VCaP (cell line): ENCODE results near the gene TNS4.

Experiments used
- H3K27ac ChIP-seq: fragments of 450-650 bp; 2 replicates; pipeline ENCODE4 v1.5.1; 2017
- TF ChIP-seq, protein P1 (sequence below): fragments of 450-650 bp; conservative IDR thresholded peaks from 2 replicates; pipeline ENCODE4 v1.5.1; 2017; ENCODE audit warnings: mild to moderate bottlenecking, moderate library complexity

TNS4 gene

DNA sequence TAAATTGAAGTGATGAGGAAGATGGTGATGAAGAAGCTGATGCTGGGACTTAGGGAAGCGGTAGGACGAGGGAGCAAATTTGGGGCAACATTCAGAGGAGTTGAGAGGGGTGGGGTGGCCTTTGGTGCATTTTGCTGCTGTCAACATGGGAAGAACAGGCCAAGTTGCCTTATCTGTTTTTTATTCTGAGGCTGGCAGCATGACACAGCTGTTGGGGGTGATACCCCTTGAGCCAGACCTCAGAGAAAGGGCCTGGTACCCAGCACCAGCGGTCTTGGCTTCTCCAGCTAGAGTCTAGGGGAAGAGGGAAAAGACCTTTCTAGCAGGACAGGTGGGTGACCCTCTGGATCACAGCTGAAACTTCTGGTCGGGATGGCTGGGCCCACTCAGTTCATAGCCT lies 53.6 kb downstream of the TNS4 start:
- H3K27ac ChIP-seq = no peak overlapping the region
- TF ChIP-seq, protein P1, sequence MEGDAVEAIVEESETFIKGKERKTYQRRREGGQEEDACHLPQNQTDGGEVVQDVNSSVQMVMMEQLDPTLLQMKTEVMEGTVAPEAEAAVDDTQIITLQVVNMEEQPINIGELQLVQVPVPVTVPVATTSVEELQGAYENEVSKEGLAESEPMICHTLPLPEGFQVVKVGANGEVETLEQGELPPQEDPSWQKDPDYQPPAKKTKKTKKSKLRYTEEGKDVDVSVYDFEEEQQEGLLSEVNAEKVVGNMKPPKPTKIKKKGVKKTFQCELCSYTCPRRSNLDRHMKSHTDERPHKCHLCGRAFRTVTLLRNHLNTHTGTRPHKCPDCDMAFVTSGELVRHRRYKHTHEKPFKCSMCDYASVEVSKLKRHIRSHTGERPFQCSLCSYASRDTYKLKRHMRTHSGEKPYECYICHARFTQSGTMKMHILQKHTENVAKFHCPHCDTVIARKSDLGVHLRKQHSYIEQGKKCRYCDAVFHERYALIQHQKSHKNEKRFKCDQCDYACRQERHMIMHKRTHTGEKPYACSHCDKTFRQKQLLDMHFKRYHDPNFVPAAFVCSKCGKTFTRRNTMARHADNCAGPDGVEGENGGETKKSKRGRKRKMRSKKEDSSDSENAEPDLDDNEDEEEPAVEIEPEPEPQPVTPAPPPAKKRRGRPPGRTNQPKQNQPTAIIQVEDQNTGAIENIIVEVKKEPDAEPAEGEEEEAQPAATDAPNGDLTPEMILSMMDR = no peak

DNA sequence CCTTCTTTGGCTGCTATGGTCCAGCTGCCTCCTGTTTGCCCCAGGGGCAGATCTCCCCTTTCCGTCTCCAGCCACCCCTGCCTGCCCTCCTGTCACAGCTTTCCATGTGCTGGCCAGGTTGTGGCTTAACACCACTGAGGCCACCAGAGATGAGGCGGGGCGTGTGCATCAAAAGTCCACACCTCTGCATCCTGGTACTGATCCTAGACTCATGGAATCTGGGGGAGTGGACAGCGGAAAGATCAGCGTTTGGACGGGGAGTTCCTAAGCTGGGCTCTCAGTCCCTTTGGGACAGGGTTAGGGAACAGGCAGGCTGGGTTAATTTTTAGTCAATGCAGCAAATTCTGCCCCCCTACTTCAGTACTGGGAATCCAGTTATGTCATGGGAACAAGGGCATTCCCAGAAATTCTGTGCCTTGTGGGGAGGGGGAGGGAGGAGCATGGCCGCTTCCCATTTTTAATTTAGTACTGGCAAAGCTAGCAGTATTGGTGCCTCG lies 54.2 kb downstream of the TNS4 start:
- TF ChIP-seq, protein P1 = no peak
- no peak overlapping the region for H3K27ac ChIP-seq

DNA sequence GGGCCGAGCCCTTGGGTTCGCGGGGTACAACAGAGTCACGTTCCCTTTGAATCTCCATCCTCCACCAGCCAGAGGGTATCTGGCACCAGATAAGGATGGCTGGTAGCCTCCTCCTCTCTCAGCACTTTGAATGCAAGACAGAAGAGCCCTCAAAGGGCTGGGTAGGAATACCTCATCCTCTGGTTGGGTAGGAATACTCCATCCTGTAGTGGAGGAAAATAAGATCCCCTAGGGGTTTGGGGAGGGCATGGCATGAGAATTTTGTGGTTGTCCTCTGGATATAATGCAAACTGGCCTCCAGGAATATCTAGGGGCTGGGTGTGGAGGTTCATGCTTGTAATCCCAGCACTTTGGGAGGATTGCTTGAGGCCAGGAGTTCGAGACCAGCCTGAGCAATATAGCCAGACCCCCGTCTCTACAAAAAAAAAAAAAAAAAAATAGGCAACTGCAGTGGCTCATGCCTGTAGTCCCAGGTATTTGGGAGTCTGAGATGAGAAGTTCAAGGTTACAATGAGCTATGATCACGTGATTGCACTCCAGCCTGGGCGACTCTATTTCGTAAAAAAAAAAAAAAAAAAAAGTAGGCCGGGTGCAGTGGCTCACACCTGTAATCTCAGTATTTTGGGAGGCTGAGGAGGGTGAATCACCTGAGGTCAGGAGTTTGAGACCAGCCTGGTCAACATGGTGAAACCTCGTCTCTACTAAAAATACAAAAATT lies 55.5 kb downstream of the TNS4 start:
- TF ChIP-seq, protein P1 = no peak
- no peak overlapping the region for H3K27ac ChIP-seq

DNA sequence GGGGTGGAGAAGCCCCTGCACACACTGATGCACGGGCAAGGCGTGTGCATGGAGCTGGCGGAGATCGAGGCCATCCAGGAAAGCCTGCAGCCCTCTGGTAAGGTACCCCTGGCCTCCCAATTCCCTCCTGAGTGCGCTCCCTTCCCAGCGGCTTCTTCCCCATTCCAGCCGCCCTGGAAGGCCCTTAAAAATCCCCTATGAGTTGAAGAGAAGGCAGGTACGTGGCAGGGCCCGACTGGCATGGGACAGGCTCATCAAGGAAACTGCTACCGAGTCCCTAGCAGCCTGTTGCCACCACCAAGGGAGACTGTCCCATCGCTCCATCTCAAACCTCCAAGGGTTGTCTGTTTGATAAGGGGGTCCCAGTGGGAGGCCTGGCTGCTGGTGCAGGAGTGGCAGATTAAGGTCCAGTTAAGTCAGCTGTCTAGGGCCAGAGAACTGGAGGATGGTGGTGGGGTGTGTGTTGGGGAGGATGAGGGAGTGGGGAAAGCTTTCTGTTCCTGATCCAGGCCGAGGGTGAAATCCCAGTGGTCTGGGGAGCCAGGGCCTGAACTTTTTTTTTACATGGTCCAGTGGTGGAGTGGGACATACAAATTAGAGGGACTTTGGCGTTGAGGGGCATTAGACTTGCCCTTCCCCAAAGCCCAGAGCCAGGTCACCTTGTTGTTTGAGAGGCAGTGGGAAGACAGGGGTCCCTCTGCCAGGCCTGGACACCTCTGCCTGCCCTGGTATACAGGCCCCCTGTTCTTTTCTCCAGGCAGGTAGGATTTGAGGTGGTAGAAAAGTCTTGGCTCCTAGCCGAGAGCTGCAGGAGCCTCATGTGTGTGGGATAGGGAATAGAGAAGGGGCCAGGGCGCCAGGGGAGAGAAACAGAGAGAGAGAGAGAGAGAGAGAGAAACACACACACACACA lies 57.2 kb downstream of the TNS4 start:
- TF ChIP-seq, protein P1 = peak; percentile 41
- H3K27ac ChIP-seq = peak overlapping the region; percentile 64; the same call in 1 of the 2 replicates

GRCh38 chr17:40443196-40443987 lies 58.0 kb downstream of the TNS4 start, which contains the start of gene IGFBP4:
TSS of gene IGFBP4 (plus strand) at chr17:40443450. CDS start at chr17:40443736, 286 bp downstream.
- peak within 1 kb of the TSS; percentile 64; the same call in 1 of the 2 replicates for H3K27ac ChIP-seq
- TF ChIP-seq, protein P1 = peak; percentile 80

DNA sequence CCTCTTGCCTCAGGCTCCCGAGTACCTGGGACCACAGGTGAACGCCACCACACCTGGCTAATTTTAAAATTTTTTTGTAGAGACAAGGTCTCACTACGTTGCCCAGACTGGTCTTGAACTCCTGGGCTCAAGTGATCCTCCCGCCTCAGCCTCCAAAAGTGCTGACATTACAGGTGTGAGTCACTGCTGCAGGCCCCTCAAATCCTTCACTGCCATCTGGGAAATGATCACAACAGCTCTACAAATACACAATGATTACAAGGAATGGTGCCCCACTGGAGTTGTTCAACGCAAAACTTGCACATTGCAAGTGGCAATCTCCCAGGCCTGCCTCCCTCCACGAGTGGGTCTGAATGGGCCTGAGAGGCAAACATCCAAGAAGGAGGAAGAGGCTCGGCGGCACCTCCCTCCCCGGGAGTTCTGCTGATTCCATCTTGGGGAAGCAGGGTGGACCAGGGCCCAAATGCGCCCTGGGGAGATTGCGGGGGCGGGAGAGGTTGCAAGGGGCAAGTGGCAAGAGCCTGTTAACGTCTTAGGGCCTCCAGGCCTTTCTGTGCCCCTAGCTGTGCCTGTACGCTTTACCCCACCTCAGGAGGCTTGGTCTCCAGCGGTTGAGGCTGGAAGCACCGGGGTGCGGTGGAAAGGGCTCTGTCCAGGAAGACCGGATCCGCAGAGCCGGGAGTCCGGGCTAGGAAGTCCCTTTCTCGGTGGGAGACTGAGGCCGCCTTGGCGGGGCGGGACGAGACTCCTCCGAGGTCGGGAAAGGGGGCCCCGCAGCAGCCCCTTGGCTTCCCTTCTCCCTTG lies 58.8 kb downstream of the TNS4 start:
- peak overlapping the region; percentile 64; the same call in 1 of the 2 replicates for H3K27ac ChIP-seq
- TF ChIP-seq, protein P1 = no peak
